HepG2 (cell line): ENCODE results near the gene NFATC1. TPM values are rescaled to one million over a fixed set of nuclear protein-coding genes. Genes with fewer than 3 reads are reported as not detected.

ENCODE experiments used
- ATAC-seq: fragments of 200-7000 bp; cut with Tn5 transposase; 3 replicates; pipeline ENCODE4 v1.9.1; 2020; ENCODE audit warnings: mild to moderate bottlenecking, moderate library complexity
- BruUV-seq: library from RNA; stranded (reverse); fragments of 400-500 nt; replicated peaks from 2 replicates; lab custom pipeline; 2021; lab: Mats Ljungman, UMichigan
- CTCF ChIA-PET: fragments of 300-600 bp; formaldehyde crosslinking; extraction: SDS; loops from one replicate; lab custom pipeline; 2021; ENCODE audit warnings: low total read pairs, inconsistent platforms, low intra/inter-chr PET ratio; lab: Yijun Ruan, JAX
- POLR2A ChIA-PET: fragments of 350-600 bp; sonication (Branson Sonifier 250); formaldehyde crosslinking; loops from one replicate; lab custom pipeline; 2020; ENCODE audit warnings: antibody characterized with exemption, inconsistent platforms; lab: Yijun Ruan, JAX
- DNase-seq: peaks from one replicate; pipeline ENCODE4 v3.0.0-alpha.2; 2015; ENCODE audit warnings: low spot score
- FAIRE-seq: peaks from 3 replicates; lab custom pipeline; 2011; peaks lifted over from hg19 to GRCh38; lab: Jason Lieb, UNC
- H2AFZ ChIP-seq: one replicate; pipeline ENCODE4 v1.6.1; 2011; ENCODE audit warnings: low read length, inconsistent platforms
- H3K27ac ChIP-seq: fragments of 300-600 bp; 3 replicates; pipeline ENCODE4 v1.8.0; 2011; ENCODE audit warnings: mixed run types, mild to moderate bottlenecking, mixed read lengths, low read length, inconsistent platforms; ENCODE audit not compliant: insufficient read depth; ENCODE audit errors: extremely low read length
- H3K27me3 ChIP-seq, 2 experiments: fragments of 200-600 bp in 1 of 2; 2 replicates in 1 of 2; 3 replicates in 1 of 2; pipeline versions ENCODE4 v1.6.0 to v1.8.0; 2011; ENCODE audit warnings: low read length in 2 of 2, mild to moderate bottlenecking in 2 of 2, moderate library complexity in 2 of 2, inconsistent platforms in 1 of 2; ENCODE audit not compliant: insufficient read depth in 2 of 2, control insufficient read depth in 1 of 2
- H3K36me3 ChIP-seq, 2 experiments: fragments of 200-600 bp in 1 of 2; replicated peaks in 1 of 2; 2 replicates in 1 of 2; 3 replicates in 1 of 2; pipeline versions ENCODE4 v1.5.1 to v1.8.0; 2011; ENCODE audit warnings: low read length in 2 of 2, inconsistent platforms in 1 of 2; ENCODE audit not compliant: insufficient read depth in 2 of 2, control insufficient read depth in 1 of 2
- H3K4me1 ChIP-seq: 2 replicates; pipeline ENCODE4 v1.5.1; 2012; ENCODE audit warnings: low read length, inconsistent platforms; ENCODE audit not compliant: insufficient read depth
- H3K4me2 ChIP-seq: 2 replicates; pipeline ENCODE4 v1.6.0; 2011; ENCODE audit warnings: low read depth, low read length, inconsistent platforms
- H3K4me3 ChIP-seq, 3 experiments: fragments of 200-600 bp in 1 of 3; sonication (generic), shearing (Covaris generic) in 1 of 3; replicated peaks in 1 of 3; 2 replicates each; pipeline ENCODE4 v1.5.1; 2011 to 2016; ENCODE audit warnings: low read length in 3 of 3, inconsistent platforms in 2 of 3, low read depth in 2 of 3, mild to moderate bottlenecking in 2 of 3, control low read depth in 1 of 3, mixed read lengths in 1 of 3; ENCODE audit not compliant: insufficient read depth in 1 of 3
- H3K79me2 ChIP-seq: one replicate; pipeline ENCODE4 v1.6.1; 2011; ENCODE audit warnings: low read length, inconsistent platforms; ENCODE audit not compliant: insufficient read depth
- H3K9ac ChIP-seq: 2 replicates; pipeline ENCODE4 v1.6.0; 2011; ENCODE audit warnings: mild to moderate bottlenecking, low read depth, low read length, inconsistent platforms; ENCODE audit not compliant: insufficient read depth
- H3K9me3 ChIP-seq: 2 replicates; pipeline ENCODE4 v1.5.1; 2012; ENCODE audit warnings: mild to moderate bottlenecking, low read length
- H4K20me1 ChIP-seq: 2 replicates; pipeline ENCODE4 v1.6.0; 2011; ENCODE audit warnings: inconsistent platforms, mild to moderate bottlenecking, low read length, moderate library complexity; ENCODE audit not compliant: insufficient read depth
- JUNB ChIP-seq: sonication (generic); formaldehyde crosslinking; IDR thresholded peaks from 2 replicates; pipeline ENCODE4 v1.8.0; 2022; ENCODE audit warnings: missing genetic modification reagents, mild to moderate bottlenecking, borderline replicate concordance
- NFE2 ChIP-seq: sonication (generic); formaldehyde crosslinking; IDR thresholded peaks from 2 replicates; pipeline ENCODE4 v1.4.0; 2020; ENCODE audit warnings: missing genetic modification reagents
- NFRKB ChIP-seq: fragments of 450-650 bp; IDR thresholded peaks from 2 replicates; pipeline ENCODE4 v1.6.1; 2017
- PCBP1 ChIP-seq: fragments of 200-400 bp; formaldehyde crosslinking; IDR thresholded peaks from 2 replicates; pipeline ENCODE4 v1.6.1; 2017; ENCODE audit warnings: mild to moderate bottlenecking, low read depth, low read length, borderline replicate concordance
- PHF5A ChIP-seq: IDR thresholded peaks from one replicate; pipeline ENCODE4 v1.6.1; 2018; ENCODE audit warnings: low read depth, missing genetic modification reagents; ENCODE audit not compliant: unreplicated experiment
- TCF12 ChIP-seq, 2 experiments: fragments of 450-650 bp in 1 of 2; sonication (generic) in 1 of 2; formaldehyde crosslinking in 1 of 2; IDR thresholded peaks; 2 replicates each; pipeline versions ENCODE4 v1.6.1 to v1.8.0; 2017 to 2022; ENCODE audit warnings: antibody characterized with exemption in 1 of 2, mild to moderate bottlenecking in 1 of 2, missing genetic modification reagents in 1 of 2, moderate library complexity in 1 of 2
- ZMAT3 ChIP-seq: sonication (generic); formaldehyde crosslinking; conservative IDR thresholded peaks from 2 replicates; pipeline ENCODE4 v1.7.0; 2021; ENCODE audit warnings: missing genetic modification reagents
- ZNF232 ChIP-seq: sonication (generic); formaldehyde crosslinking; IDR thresholded peaks from 2 replicates; pipeline ENCODE4 v1.4.0; 2020; ENCODE audit warnings: missing genetic modification reagents, borderline replicate concordance
- ZNF775 ChIP-seq: sonication (generic); formaldehyde crosslinking; IDR thresholded peaks from 2 replicates; pipeline ENCODE4 v1.4.0; 2020; ENCODE audit warnings: missing genetic modification reagents, mild to moderate bottlenecking, moderate library complexity, borderline replicate concordance
- WGBS: methylation state at CpG from one replicate; pipeline ENCODE4 v1.1.6; 2017; ENCODE audit warnings: low lambda C conversion rate; 5-methylcytosine and 5-hydroxymethylcytosine counted together
- in situ Hi-C: cut with HindIII; loops from 2 replicates; pipeline ENCODE4 v1.10.0; 2017; ENCODE audit warnings: low pct_unique_long_range_greater_than_20kb; ENCODE audit not compliant: extremely low pct_ligation_motif_present
- intact Hi-C: fragments of 100-400 bp; cut with micrococcal nuclease; formaldehyde crosslinking; loops from one replicate; pipeline ENCODE4 v1.10.0; 2022; ENCODE audit not compliant: unreplicated experiment
- polyA plus RNA-seq, 8 experiments: library from polyadenylated mRNA; depleted of rRNA in 3 of 8; stranded (reverse) in 7 of 8; unstranded in 1 of 8; fragments of >200 nt; fragmentation: Illumina TruSeq in 4 of 8; extraction: Trizol in 4 of 8; gene quantifications; 2 replicates each; pipeline versions ENCODE4 v1.2.1 to v1.2.3, GENCODE V29; 2011 to 2016; ENCODE audit warnings: low read depth in 4 of 8, missing spikeins in 1 of 8, mixed read lengths in 1 of 8; ENCODE audit not compliant: insufficient read depth in 1 of 8
- total RNA-seq, 5 experiments: library from RNA; depleted of rRNA; stranded (reverse); fragments of >200 nt; fragmentation: Illumina TruSeq; extraction: Trizol; gene quantifications; 2 replicates each; pipeline ENCODE4 v1.2.3, GENCODE V29; 2016; ENCODE audit warnings: low read depth in 1 of 5
- TF ChIP-seq, protein P1 (sequence below): sonication (generic); formaldehyde crosslinking; IDR thresholded peaks from 2 replicates; pipeline ENCODE4 v1.5.1; 2020; ENCODE audit warnings: missing genetic modification reagents, mild to moderate bottlenecking, borderline replicate concordance

Gene NFATC1
- total and polyA plus RNA-seq, 2 of the 13 experiments (the other 11 are each of a cell fraction or from before 2014, with no cell fraction given): not detected

DNA sequence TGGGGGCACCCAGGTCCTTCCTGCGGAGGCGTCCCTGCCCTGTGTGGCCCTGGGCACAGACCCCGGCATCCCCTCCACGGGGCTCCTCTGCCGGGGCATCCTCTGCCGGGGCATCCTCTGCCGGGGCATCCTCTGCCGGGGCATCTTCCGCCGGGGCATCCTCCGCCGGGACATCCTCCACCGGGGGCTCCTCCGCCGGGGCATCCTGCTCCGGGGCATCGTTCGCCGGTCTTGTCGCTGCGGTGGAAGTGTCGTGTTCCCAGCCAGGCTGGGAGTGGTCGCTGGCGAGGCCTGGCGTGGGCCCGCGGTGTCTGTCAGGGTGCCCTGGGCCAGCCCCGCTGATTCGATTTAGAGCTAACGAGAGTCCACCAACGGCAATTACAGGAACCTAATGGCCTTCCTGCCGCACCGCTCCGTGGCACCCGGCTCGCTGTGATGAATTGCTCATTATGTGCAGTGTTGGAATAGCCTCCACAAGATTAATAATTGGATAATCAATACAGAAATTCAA lies 115.1 kb downstream of the NFATC1 start (continued):
- TF ChIP-seq TCF12 (IDR thresholded peaks at IDR 0.05): no peak
- no peak for TF ChIP-seq TCF12 (CRISPR knock-in tag; IDR thresholded peaks at IDR 0.05)
- TF ChIP-seq, protein P1, sequence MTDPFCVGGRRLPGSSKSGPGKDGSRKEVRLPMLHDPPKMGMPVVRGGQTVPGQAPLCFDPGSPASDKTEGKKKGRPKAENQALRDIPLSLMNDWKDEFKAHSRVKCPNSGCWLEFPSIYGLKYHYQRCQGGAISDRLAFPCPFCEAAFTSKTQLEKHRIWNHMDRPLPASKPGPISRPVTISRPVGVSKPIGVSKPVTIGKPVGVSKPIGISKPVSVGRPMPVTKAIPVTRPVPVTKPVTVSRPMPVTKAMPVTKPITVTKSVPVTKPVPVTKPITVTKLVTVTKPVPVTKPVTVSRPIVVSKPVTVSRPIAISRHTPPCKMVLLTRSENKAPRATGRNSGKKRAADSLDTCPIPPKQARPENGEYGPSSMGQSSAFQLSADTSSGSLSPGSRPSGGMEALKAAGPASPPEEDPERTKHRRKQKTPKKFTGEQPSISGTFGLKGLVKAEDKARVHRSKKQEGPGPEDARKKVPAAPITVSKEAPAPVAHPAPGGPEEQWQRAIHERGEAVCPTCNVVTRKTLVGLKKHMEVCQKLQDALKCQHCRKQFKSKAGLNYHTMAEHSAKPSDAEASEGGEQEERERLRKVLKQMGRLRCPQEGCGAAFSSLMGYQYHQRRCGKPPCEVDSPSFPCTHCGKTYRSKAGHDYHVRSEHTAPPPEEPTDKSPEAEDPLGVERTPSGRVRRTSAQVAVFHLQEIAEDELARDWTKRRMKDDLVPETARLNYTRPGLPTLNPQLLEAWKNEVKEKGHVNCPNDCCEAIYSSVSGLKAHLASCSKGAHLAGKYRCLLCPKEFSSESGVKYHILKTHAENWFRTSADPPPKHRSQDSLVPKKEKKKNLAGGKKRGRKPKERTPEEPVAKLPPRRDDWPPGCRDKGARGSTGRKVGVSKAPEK (CRISPR knock-in tag): no peak
- TF ChIP-seq ZMAT3 (CRISPR knock-in tag): no peak
- no peak for TF ChIP-seq JUNB (CRISPR knock-in tag)

DNA sequence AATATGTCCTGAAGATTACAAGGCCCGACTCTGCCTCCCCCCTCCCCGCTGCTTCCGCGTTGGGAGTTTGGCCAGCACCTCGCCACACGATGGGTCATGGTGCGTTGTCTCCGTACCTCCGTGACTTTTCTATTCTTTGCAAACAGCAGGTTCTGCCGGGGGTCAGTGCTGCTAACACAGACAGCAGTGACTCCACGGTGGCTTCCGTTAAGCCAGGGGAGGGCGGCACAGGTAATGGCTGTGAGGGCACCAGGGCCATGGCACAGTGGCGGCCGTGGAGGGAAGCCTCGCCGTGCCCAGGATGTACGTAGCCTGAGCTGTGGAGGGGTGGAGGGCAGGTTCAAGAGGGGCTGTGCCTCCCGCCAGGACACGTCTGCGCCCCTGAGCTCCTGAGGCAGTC lies 115.5 kb downstream of the NFATC1 start:
- in situ Hi-C loops: no loop called here
- H3K27me3 ChIP-seq: peaks cover 16 to 72% of the 10 kb centered on the region in 2 experiments

More for the DNA sequence above, 115.5 kb downstream of the NFATC1 start:
- CTCF ChIA-PET: no interaction called here
- H4K20me1 ChIP-seq: no peaks in the 10 kb centered on the region
- no peaks in the 10 kb centered on the region for H3K9me3 ChIP-seq
- WGBS: 53% methylated on average over 10 of the region's 21 CpGs
- ATAC-seq (no peak), DNase-seq (no peak), FAIRE-seq (no peak)
- no peak for TF ChIP-seq ZNF232 (CRISPR knock-in tag)
- no peak for TF ChIP-seq PCBP1
- no peak for TF ChIP-seq ZNF775
- no peak for TF ChIP-seq NFE2 (CRISPR knock-in tag)
- no peak for TF ChIP-seq NFRKB
- no peak for TF ChIP-seq PHF5A (CRISPR knock-in tag)
- H2AFZ ChIP-seq: no peak overlapping the region
- BruUV-seq: no TSS peak
- no peaks in the 10 kb centered on the region for H3K79me2 ChIP-seq
- H3K36me3 ChIP-seq: no peaks in the 10 kb centered on the region
- H3K27ac ChIP-seq: no peak overlapping the region
- H3K4me1 ChIP-seq: peaks cover 6% of the 10 kb centered on the region; the same call in 1 of the 2 replicates
- H3K4me2 ChIP-seq: no peak overlapping the region
- H3K4me3 ChIP-seq: no peak overlapping the region
- POLR2A ChIA-PET: no interaction called here
- intact Hi-C loops: no loop called here
- H3K9ac ChIP-seq: no peak overlapping the region
